Pons (tissue), 1 donor: ENCODE data around the gene SGSM2.

Source experiments
- DNase-seq: peaks from one replicate; pipeline ENCODE4 v3.0.0-alpha.2; 2016; ENCODE audit warnings: low spot score

SGSM2 gene

DNA sequence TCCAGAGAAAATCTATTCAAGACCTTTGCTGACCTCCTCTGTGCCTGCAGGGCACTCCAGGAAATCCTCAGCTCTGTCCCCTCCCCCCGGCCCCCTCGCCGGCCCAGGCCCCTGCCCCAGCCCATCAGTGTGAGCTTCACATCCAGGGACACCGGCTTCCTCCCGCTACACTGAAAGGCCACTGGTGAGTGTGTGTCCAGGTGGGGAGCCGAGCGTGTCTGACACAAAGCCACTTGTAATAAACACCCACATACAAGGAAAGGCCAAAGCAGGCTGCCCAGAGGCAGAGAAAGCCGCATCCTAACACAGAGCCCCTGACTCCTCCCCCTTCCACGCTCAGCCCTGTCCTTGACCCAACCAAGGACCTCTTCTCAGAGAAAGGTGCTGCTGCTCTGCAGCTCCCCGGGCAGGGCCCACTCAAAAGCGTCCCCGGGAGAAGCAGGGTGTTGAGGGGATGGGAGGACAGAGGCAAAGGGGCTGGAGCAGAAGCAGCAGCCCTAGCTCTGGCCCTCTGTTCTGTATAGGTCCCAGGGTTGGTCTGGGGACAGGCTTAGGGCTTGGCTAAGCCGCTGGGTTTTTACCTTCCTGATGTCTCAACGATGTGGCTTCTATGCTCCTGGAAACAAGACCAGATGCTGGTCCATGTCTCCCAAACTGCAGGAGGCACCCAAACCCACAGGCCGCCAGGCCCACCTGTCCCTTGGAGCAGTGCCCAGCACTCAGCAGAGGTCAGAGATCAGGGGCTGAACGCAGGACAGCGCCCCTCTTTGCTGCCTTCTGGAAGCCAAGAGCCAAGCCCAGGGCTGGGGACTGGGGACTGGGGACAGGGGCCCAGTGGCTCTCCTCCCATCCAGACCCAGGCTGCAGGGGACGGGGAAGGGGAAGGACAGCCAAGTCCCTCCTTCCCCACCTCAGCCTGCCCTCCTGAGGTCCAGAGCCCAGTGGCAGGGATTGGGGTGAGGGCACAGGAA lies 48.2 kb downstream of the SGSM2 start:
- no peak for DNase-seq

DNA sequence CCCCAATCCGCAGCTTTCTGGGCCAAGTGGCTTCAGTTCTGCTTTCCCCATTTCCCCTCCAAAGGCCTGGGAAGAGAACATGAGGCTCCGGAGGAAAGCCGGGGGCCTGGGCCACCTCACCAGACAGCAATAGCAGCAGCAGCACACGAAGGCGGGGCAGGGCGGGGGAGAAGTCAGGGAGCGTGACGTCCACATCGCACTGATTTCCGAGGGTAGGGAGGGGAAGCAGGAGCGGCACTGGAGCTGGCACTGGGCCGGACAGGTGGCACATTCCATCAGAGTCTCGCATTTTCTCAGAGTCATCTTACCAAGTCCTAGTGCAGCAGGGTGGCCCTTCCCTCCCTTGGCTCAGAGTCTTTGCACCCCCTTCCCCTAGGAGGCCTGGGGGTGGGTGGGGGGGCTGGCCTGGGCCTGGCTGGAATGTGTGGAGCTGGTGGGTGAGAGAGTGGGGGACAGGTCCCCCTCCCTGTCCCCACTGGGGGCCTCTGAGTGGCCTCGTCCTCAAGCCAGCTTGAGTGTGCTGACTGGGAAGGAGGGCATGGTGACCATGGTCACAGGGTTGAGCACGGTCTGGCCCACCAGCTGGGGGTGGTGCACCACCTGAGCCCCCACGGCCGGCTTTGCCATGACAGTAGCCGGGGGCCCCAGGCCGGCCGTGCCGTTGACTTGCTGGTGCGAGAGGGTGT lies 49.2 kb downstream of the SGSM2 start:
- DNase-seq = no peak

DNA sequence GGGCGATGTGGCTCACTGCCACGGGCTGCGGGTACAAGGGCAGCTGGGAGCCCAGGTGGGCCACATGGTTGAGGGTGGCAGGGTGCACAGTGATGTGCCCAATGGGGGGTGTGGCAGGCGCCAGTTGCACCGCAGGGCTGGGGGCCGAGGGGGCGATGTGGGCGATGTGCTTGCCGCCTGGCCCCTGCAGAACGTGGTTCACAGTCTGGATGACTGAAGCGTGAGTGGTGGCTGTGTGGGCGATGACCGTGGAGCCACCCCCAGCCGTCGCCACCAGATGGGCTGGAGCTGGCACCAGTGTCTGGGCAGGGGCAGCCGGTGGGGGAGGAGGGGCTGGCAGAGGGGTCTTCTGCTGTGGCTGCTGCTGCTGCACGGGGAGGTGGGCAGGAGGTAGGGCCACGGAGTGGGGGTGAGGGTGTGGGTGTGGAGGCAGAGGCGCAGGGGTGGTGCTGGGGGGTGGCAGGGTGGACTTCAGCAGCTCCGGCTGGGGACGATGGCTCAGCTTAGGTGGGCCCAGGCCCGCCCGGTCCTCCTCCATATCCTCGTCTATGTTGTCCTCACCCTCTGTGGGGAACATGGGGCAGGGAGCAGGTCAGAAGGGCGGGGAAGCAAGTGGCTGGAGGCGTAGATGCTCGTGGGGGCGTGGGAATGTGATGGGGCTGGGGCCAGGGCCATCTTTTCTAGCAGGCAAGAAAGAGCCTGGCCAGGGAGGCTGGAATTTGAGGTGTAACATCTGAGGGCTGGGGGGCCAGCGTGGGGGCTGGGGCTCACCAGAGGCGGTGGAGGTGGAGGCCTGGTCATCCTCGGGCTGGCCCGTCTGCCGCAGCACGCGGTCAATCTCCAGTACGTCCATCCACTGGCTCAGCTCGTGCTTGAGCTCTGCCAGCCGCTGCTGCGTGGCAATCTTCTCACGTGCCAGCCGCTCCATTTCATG lies 50.1 kb downstream of the SGSM2 start:
- DNase-seq = no peak

DNA sequence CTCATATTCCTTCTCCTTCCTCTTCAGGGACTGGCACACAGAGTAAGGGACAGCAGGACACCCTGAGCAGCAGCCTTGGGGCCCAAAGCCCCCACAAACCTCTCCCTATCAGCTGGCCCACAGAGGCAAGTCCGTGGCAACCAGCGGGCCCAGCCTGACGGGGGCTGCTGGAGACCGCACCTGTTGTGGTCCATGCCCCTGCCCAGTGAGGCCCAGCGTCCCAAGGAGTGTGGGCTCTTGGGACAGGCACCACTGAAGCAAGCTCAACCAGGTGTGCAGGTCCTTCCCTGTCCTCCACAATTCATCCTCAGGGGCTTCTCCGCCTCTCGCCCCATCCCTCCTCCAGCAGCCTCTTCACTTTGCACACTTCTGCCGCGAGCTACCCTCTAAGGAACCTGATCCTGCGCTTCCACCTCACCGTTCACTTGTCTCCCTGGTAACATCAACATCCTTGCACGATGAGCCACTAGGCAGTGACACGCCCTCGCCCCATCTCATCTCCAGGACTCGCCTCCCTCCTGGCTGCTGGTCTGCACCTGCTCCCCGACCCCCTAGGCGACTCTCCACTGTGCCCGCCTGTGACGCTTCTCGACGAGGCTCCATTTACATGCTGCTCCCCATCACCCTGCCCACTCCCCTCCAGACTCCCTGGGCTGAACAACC lies 50.9 kb downstream of the SGSM2 start:
- no peak for DNase-seq

DNA sequence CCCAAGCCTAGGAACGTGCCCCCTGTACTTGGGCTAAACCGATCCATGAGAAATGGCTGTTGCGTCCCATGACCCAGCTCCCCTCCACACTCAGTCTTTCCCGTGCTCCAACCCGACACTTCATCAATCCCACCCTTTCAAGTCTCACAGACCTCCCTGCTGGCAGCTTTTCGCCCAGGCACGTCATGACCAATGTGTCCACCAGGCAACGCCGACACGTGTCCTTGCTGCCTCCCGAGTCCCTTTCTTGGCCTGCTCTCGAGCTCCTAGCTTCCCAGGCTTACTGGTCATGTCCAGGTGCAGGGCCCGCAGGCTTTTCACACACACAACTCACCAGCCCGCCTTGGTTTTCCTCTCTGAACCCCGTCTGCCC lies 51.4 kb downstream of the SGSM2 start:
- DNase-seq = no peak

DNA sequence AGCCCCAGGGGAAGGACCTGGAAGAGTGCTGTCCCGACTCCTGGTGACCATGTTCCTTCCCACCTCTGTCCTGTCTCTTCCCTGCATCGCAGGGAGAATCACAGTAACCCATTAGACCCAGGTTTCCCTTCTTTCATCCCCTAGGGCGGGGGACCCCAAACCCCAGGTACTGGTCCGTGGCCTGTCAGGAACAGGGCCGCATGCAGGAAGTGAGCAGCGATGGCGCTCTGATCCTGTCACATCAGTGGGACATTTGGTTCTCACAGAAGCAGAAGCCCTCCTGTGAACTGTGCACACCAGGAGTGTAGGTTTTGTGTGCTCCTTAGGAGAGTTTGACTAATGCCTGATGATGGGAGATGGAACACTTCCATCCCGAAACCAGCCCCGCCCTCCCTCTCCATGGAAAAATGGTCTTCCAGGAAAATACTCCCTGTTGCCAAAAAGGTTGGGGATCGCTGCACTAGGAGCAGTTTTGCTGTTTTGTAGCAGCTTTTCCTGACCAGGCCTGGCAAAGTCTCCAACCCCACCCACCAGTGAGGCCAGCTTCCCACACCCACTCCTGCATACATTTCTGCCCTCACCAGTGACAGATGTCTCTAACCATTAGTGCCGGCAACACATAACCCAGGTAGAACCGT lies 53.0 kb downstream of the SGSM2 start:
- DNase-seq = no peak

DNA sequence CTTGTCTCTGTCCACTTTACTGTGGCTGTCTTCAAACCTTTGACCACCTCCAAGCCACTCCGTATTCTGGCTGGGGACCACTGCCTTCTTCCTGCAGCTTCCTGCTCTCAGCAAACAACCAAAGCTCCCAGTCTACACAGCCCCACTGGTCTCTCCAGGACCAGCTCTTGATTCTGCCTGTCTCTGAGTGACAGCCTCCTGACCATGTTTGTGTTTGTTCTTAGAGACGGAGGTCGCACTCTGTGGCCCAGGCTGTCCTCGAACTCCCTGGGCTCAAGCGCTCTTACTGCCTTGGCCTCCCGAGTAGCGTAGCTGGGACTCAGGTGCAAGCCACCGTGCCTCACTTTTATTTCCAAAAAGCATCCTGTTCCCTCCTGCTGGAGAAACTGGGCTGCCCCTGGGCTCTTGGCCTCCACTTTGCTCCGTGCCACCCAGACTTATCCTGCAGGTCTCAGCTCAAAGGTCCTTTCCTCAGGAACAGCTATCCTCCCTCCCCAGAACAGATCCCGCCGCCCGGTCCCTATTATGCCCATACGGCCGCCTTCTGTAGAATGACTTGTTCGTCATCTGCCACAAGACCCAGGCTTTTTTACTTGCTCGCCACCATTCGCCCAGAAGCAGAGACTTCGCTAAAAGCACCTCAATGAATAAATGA lies 54.4 kb downstream of the SGSM2 start:
- no peak for DNase-seq

DNA sequence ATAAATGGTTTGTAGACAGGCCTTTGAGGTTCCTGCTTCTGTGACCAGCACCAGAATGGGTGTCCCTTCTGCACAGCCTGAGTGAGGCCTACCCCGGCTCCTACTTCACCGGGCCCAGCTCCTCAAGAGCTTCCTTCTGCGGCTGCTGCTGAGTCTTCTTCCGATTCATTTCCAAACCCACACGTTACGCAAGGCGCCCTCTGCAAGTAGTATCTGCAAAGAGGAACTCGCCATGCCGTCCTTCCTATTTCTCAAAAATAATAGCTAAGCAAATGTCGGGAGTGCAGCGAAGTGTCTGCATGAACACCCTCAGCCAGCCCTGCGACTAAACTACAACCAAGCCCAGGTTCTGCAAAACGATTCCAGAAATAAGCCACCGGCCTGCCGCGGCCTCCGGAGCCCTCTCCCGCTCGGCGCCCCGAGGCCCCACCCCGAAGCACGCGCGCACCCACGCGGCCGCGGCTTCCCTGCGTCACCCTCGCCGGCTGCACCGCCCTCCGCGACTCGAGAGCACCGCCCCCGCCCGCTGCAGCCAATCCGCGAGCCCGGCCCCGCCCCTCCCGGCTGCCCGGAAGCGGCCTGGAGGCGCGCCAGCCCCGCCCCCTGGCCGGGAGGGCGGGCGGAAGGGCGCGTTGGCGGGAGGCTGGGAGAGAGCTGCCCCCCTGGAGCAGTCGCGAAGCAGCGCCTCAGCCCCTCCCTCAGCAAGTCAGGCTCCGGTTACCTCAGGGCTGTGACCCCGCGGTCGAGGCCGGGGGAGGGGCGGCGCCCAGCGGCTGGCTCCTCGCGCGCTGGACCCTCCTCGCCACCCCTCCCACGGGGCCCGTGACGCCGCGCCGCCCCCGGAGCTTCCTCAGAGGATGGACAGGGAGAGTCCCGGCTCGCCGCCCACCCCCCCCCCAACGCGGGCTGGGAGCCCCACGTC lies 55.2 kb downstream of the SGSM2 start:
- peak; percentile 88 for DNase-seq

DNA sequence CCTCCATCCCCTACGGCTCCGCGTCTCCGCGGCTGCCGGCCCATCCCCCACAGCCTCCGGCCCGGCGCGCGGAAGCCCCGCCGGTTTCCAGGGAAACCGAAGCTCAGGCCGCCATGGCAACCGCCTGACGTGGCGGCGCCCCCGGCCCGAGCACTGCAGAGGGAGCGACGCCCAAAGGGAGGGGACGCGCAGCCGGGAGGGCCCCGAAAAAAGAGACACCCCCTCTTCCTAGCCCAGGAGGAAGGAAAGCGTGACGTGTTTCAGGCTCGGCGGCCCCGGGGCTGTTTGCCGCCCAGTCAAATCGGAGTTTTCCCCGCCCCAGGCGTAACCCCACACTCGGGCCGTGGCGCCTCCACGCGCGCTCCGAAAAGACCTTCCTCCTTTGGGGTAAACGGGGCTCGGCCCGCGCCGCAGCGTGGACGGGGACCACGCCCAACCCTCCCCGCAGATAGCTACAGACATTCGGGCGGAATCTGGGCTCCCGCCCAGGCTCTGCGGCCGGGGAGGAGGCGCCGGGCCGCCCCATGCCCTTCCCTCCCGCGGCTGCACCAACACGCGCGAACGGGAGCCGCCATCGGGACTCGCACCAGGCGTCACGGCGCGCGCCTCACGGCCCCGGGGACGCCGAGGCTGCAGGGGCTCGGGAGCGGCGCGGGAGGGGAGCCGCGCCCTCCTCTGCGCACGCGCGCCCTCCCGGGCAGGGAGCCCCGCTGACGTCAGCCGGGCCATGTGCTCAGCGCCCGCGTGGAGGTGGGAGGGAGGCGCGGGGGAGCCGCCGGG lies 56.1 kb downstream of the SGSM2 start:
- peak; percentile 83 for DNase-seq

DNA sequence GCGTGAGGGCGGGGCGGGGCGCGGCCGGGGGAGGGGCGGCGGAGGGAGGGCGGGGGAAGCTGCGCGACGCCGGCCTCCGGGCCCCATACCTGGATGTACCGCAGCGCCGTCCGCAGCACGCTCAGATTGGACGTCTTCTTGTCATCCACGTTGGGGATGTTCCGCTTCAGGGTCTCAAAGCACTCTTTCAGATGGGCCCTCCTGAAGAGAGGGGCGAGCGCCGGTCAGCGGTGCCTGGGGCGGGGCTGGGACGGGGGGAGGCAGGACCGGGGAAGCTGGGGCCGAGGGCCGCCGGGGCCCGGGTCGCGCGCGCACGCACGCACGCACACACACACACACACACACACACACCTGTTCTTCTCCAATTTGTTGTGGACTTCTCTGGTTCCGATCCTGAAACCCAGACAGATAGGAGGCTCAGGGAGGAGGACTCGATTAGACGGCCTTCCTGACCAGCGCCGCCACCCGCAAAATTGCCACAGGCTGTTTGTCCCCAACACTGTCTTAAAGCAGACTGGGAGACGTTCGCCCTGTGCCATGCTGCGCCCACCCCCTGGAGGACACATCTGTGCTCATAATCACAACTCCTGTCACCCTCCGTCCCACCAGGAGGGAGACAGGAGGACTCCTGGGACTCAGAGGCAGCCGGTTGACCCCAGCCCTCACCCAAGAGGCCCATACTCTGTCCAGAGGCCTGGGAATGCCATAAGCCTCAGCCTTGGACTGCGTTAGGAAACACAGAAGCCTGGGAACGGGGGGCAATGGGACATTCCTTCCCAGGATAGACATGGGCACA lies 56.9 kb downstream of the SGSM2 start:
- no peak for DNase-seq

DNA sequence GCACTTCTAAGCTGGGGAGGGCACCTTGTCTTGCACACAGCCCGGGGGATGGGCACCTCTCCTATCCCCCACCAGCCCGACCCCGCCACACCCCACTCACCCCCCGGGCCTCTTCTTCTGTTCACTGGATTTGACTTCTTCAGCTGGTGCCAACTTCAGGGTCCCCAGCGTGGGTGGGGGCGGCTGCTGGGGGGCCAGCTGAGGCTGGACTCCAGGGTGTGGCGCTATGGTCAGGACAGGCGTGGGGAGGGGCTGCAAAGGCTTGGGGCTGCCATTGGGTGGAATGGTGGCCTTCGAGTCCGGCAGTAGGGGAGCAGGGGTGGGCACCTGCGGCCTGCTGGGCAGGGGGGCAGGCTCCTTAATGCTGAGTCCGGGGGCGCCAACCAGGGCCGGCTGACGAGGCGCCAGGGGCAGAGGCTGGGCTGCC lies 57.5 kb downstream of the SGSM2 start:
- no peak for DNase-seq

DNA sequence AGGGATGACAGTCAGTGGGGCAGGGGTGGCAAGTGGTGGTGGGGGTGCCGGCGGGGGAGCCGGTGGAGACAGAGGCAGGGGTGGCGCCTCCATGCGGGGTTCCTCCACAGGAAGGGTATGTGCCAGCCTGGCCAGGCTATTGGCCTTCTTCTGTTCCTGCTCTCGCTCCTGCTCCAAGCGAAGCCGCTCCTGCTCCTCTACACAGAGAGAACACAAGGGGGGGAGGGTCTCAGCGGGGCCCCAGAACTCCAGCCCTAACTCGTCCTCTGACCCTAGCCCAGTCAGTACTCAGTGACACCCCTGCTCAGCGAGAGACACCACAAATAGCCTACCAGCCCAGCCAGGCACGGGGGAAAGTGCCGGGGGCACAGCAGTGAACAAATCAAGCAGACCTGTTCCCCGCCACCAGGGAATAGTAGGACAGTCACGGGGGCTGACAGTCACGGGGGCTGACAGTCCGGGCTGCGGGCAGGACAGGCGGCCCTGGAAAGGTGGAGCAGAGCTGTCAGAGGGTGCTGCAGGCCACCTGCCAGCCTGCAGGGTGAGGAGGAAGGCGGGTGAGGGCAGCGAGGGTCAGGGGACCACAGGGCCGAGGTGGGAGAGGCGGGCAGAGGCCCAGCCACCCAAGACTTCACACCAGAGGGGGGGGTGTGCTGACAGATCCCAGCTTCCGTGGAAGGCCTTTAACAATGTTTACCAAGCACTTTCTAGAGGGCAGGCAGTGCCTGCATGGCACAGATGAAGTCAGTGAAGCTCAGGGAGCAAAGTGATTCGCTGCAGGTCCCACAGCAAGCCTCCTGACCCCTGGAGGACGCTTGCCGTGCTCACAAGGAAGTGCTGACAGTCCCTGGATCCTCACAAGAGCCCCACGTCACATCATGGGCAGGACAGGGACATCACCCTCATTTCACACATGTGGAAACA lies 58.2 kb downstream of the SGSM2 start:
- DNase-seq = no peak

DNA sequence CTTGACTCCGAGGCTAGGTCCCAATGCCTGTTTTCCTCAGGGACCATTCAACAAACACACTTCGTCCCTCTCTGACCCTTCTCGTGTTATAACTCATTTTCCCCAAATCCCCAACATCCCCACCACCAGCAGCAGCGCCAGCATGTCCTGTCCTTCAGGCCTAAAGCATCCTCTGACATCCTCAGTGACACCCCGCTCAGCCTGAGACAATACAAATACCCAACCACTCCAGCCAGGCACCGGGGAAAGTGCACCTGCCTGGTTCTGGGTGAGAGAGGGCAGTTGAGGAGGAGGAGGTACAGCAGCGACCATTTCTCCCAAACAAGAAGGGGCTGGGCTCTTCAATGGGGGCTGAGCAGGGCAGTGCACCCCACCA lies 58.9 kb downstream of the SGSM2 start:
- DNase-seq = no peak

DNA sequence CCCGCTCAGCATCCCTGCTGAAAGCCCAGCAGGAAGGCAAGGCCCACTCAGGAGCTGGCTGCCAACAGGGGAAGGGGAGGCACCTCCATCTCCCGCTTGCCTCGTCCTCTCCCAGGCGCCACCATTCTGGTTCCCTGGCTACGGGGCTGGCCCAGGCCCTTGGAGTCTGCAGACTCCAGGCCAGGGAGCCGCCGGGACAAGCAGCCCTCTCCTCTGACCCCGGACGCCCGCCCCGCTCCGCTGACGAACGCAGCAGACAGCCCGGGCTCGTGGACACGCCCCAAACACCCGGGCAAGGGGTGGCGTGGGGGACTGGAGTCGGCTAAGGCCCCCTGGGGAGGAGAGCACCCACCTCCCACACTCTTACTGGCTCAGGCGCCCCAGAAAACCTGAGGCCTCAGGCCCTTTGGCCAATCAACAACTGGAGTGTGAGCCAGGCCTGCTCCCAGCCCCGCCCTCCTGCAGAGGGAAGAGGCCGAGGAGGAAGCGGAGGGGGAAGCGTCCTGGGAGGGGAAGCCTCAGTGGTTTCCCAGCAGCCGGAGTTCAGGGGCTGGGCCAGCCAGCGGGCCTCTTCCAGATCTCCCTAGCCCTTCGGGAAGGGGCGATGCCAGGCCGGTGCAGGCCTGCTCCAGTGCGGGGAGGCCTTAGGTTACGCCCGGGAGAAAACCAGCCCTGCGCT lies 59.4 kb downstream of the SGSM2 start:
- peak; percentile 80 for DNase-seq

DNA sequence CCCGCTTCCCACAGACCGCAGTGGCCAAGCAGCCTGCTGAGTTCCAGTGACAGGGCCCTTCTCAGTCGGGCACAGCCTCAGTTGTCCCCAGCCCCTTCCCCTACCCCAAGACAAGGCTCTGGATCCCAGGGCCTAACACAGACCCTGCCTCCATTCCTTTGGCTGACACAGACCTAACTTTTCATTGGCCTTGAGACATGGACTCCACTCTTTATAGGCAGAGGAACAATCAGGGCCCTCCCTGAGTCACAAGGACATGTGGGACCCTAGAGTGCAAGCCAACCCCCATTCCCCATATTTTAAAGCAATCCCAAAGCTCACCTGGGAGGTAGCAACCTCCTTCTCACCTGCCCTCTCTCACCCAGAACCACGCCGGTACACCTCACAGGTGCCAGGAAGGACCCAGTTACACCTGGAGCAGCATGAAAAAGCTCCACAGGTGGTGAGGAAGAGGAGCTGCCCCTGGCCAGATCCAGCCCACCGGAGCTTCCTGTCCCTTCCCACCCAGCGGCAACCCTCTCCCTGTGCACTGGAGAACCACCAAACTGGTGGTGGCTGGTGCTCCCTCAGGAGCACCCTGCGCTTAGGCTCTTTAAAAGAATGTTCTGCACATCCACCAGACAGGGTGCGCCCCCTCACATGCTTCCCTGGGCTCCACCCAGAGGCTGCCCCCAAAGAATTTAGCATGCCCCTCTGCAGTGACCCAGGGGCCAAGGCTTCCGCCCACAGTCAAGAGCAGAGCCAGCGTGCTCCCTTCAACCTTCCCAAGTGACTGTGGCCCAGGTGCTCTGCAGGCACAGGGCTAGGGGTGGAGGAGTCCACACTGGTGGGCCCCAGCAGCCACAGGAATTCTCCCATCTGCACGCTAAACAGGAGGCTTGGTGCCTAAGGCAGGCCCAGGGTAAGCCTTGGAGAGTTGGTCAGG lies 60.2 kb downstream of the SGSM2 start:
- no peak for DNase-seq
